MCF 10A (cell line): ENCODE results near the gene ROCK1. TPM values are rescaled to one million over a fixed set of nuclear protein-coding genes. Genes with fewer than 3 reads are reported as not detected.

Source experiments
- BruUV-seq: library from RNA; stranded (reverse); fragments of 400-500 nt; replicated peaks from 2 replicates; lab custom pipeline; 2021; lab: Mats Ljungman, UMichigan
- CTCF ChIA-PET: fragments of 300-600 bp; sonication (Branson Sonifier 250); formaldehyde crosslinking; extraction: SDS; loops from one replicate; lab custom pipeline; 2021; ENCODE audit warnings: antibody characterized with exemption, inconsistent platforms; lab: Yijun Ruan, JAX
- POLR2A ChIA-PET: fragments of 300-600, 350-650 bp; sonication (Branson Sonifier 250); formaldehyde crosslinking; extraction: SDS; loops from one replicate; lab custom pipeline; 2020; ENCODE audit warnings: antibody characterized with exemption, inconsistent platforms; lab: Yijun Ruan, JAX
- DNase-seq: peaks from one replicate; pipeline ENCODE4 v3.0.0-alpha.2; 2018; ENCODE audit not compliant: unreplicated experiment
- H3K27ac Mint-ChIP-seq: one replicate; pipeline ENCODE4 v1.8.0; 2022; ENCODE audit warnings: mild to moderate bottlenecking, low read depth, mixed read lengths; ENCODE audit not compliant: unreplicated experiment
- H3K27me3 Mint-ChIP-seq: one replicate; pipeline ENCODE4 v1.8.0; 2022; ENCODE audit warnings: mixed read lengths; ENCODE audit not compliant: insufficient read depth, unreplicated experiment
- H3K36me3 Mint-ChIP-seq: one replicate; pipeline ENCODE4 v1.8.0; 2022; ENCODE audit warnings: mild to moderate bottlenecking, moderate library complexity, mixed read lengths; ENCODE audit not compliant: insufficient read depth, unreplicated experiment
- H3K4me1 Mint-ChIP-seq: one replicate; pipeline ENCODE4 v1.8.0; 2022; ENCODE audit warnings: mixed read lengths; ENCODE audit not compliant: insufficient read depth, unreplicated experiment
- H3K4me3 Mint-ChIP-seq: one replicate; pipeline ENCODE4 v1.8.0; 2022; ENCODE audit warnings: mild to moderate bottlenecking, moderate library complexity, mixed read lengths; ENCODE audit not compliant: unreplicated experiment
- H3K9me3 Mint-ChIP-seq: one replicate; pipeline ENCODE4 v1.8.0; 2022; ENCODE audit warnings: mixed read lengths; ENCODE audit not compliant: unreplicated experiment
- CTCF ChIP-seq: fragments of 200-600 bp; IDR thresholded peaks from one replicate; pipeline ENCODE4 v1.8.0; 2022; ENCODE audit warnings: antibody characterized with exemption, mild to moderate bottlenecking; ENCODE audit not compliant: unreplicated experiment
- intact Hi-C: fragments of 100-400 bp; cut with micrococcal nuclease; formaldehyde crosslinking; loops from 2 replicates; pipeline ENCODE4 v1.14.1; 2022
- total RNA-seq: library from RNA; stranded (reverse); gene quantifications from 2 replicates; pipeline ENCODE4 v1.2.3, GENCODE V29; 2022

The ROCK1 gene
- total RNA-seq, 1 experiment from 2014 or later = 47.9 TPM

- TF ChIP-seq CTCF = no peak
- H3K9me3 Mint-ChIP-seq = peaks cover 7% of the 10 kb centered on the region
- BruUV-seq = no TSS peak
- intact Hi-C loops = no loop called here
- H3K27me3 Mint-ChIP-seq = no peaks in the 10 kb centered on the region
- H3K36me3 Mint-ChIP-seq = no peaks in the 10 kb centered on the region
- CTCF ChIA-PET = interaction anchor here (0.6 to 1.3 kb wide), 5 partner anchors 8 to 161 kb away, joined by 3 to 8 read pairs (median 3); no protein-coding TSS in a partner anchor
- POLR2A ChIA-PET = interaction anchor here (1.0 to 1.2 kb wide), 4 partner anchors 12 to 20 kb away, joined by 3 to 4 read pairs (median 3); no protein-coding TSS in a partner anchor
- DNase-seq = no peak
- H3K4me1 Mint-ChIP-seq = peaks cover 6% of the 10 kb centered on the region
- H3K4me3 Mint-ChIP-seq = no peak overlapping the region
- H3K27ac Mint-ChIP-seq = no peak overlapping the region
Measured at GRCh38 chr18:21131698-21132227, 20.1 kb upstream of the ROCK1 start.

- Mint-ChIP-seq H3K27ac (no peak overlapping the region), H3K9me3 (no peaks in the 10 kb centered on the region), H3K4me1 (peaks cover under 1% of the 10 kb centered on the region), H3K27me3 (no peaks in the 10 kb centered on the region), H3K4me3 (no peak overlapping the region), H3K36me3 (no peaks in the 10 kb centered on the region)
- DNase-seq = no peak
- intact Hi-C loops = no loop called here
- CTCF ChIA-PET = no interaction called here
- POLR2A ChIA-PET = interaction anchor here (1.1 kb wide), 1 partner anchor 10 kb away, joined by 4 read pairs; no protein-coding TSS in a partner anchor
- no peak for TF ChIP-seq CTCF
- no TSS peak for BruUV-seq
Measured at GRCh38 chr18:21129566-21130216, 18.1 kb upstream of the ROCK1 start.

- intact Hi-C loops = no loop called here
- Mint-ChIP-seq H3K27me3 (no peaks in the 10 kb centered on the region), H3K4me3 (no peak overlapping the region), H3K27ac (no peak overlapping the region), H3K36me3 (no peaks in the 10 kb centered on the region), H3K4me1 (no peaks in the 10 kb centered on the region), H3K9me3 (no peaks in the 10 kb centered on the region)
- ChIA-PET POLR2A (no interaction called here), CTCF (interaction anchor here (0.7 kb wide), 1 partner anchor 9 kb away, joined by 3 read pairs; no protein-coding TSS in a partner anchor)
- no peak for DNase-seq
- no peak for TF ChIP-seq CTCF
- BruUV-seq = no TSS peak
Measured at GRCh38 chr18:21123290-21123926, 11.8 kb upstream of the ROCK1 start.

- intact Hi-C loops = no loop called here
- no peaks in the 10 kb centered on the region for H3K36me3 Mint-ChIP-seq
- H3K9me3 Mint-ChIP-seq = no peaks in the 10 kb centered on the region
- ChIA-PET POLR2A (no interaction called here), CTCF (no interaction called here)
- no peaks in the 10 kb centered on the region for H3K4me1 Mint-ChIP-seq
- no peak overlapping the region for H3K4me3 Mint-ChIP-seq
- no peaks in the 10 kb centered on the region for H3K27me3 Mint-ChIP-seq
- no peak for TF ChIP-seq CTCF
- BruUV-seq = no TSS peak
- no peak overlapping the region for H3K27ac Mint-ChIP-seq
- no peak for DNase-seq
Measured at GRCh38 chr18:21118806-21119205, 7.2 kb upstream of the ROCK1 start.
